ENCODE measurements around the gene NPEPL1. TPM values are rescaled to one million over a fixed set of nuclear protein-coding genes. Genes with fewer than 3 reads are reported as not detected.
A peak's percentile ranks its signal among the peaks of the same experiment; 100 is the strongest.

The NPEPL1 gene
- total and polyA plus RNA-seq, 2 experiments from 2014 or later: 37.5 to 49.8 TPM

DNA sequence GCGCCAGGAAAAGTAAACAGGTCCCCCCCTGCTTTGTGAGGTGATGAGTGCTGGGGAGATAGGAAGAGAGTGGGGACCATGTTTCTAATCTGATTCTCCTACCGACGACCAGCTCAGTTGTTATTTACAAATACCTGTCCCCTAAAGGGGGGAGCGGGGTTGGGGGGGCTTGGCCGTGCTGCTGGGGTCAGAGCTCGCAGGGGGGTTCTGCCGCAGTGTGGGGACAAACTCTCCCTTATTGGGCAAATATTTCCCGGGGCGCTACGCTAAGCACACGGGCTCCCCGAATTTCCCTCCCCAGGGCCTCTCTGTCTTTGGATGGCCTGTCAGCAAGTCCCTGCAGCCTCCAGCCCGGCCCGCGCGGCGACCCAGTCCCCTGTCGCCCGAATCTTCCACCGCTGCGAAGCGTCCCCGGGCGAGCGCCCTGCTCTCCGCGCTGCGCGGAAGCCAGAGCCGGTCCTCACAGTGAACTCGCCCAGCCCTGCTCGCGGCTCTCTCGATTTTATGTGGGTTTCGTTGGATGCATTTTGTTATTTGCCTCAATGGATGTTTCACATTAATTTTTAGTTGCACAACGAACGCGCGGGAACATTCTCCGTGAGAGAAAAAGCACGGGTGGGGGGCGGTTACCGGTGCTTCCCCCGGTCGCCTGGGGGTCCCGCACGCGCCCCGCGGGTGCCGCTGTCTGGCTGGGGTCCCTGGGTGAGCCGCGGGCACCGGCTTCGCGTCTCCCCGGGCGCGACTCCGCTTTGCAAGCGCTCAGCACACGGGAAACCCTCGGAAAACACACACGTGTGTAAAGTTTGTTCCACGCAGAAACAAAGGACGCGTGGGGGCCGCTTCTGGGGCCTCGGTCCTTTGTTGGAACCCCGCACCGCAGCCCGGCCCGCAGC is 43.1 kb upstream of the NPEPL1 start:
- peaks cover 27% of the 10 kb centered on the region for H3K4me1 ChIP-seq (ENCODE audit: insufficient read depth)
- H3K27ac ChIP-seq: 0 out of 2 replicates have a peak overlapping the region, but pooled peaks have one; percentile 82
- no peaks in the 10 kb centered on the region for H3K9me3 ChIP-seq (ENCODE audit: low read depth)
- H3K36me3 ChIP-seq (ENCODE audit: low read depth): no peaks in the 10 kb centered on the region
- H3K4me3 ChIP-seq: peak overlapping the region; percentile 97
- no peaks in the 10 kb centered on the region for H3K9me2 ChIP-seq (ENCODE audit: insufficient read depth)
- peaks cover 34% of the 10 kb centered on the region for H3K79me2 ChIP-seq (ENCODE audit: insufficient read depth)
- TF ChIP-seq EZH2 (IDR thresholded peaks at IDR 0.05; ENCODE audit: insufficient read depth, poor library complexity, severe bottlenecking) (no peak), EZH2phosphoT487 (IDR thresholded peaks at IDR 0.05; ENCODE audit: insufficient read depth, low read depth) (no peak)
- WGBS, 2 experiments (ENCODE audit: low coverage in 1 of 2, low lambda C conversion rate in 2 of 2, missing lambda C conversion rate in 2 of 2): 43% methylated on average over 57 to 73 of the region's 73 CpGs
- H2AFZ ChIP-seq: peak overlapping the region; percentile 87
- no peaks in the 10 kb centered on the region for H3K27me3 ChIP-seq (replicated peaks; ENCODE audit: insufficient read depth)
- peaks cover 3% of the 10 kb centered on the region; the same call in 1 of the 2 replicates for H3F3A ChIP-seq (ENCODE audit: insufficient read depth)
- H3K9ac ChIP-seq: peak overlapping the region; percentile 98
- peak overlapping the region; percentile 97 for H3K4me2 ChIP-seq (ENCODE audit: unreplicated experiment)
- H4K20me1 ChIP-seq (ENCODE audit: insufficient read depth): no peaks in the 10 kb centered on the region
- DNase-seq: no peak
- in situ Hi-C loops (cut with MboI): loop anchor here (10.0 kb wide), 1 partner anchor 405 kb away; no protein-coding TSS in a partner anchor

DNA sequence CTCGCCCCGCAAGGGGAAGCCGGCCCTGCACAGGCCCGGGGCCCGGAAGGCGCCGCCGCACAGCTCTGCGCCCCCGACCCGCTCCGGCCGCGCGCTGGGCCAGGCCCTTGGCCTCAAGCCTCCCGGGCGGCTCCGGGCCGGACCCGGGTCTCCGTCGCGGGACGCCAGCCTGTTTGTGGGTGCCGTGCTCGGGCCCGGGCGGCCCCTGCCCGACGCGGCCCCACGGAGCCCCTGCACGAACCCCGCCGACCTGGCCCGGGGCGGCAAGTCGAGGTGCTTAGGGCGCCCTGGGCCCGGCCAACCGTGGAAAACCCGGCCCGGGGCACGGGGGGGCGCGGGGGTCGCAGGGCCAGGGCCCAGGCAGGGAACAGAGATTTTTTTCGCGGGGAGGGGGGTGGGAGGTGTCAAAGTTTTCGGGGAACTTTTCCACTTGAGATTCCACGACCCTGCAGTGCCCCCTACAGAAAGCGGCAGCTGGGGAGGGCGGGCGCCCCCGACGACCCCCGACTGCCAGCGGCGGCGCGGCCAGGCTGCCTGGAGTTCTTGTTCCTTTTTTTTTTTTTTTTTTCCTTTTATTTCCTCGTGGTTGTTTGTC is 42.3 kb upstream of the NPEPL1 start:
- DNase-seq: peak; percentile 42
- Histone ChIP-seq H3F3A (ENCODE audit: insufficient read depth) (peaks cover 3% of the 10 kb centered on the region; the same call in 1 of the 2 replicates), H3K79me2 (ENCODE audit: insufficient read depth) (peaks cover 41% of the 10 kb centered on the region), H4K20me1 (ENCODE audit: insufficient read depth) (no peaks in the 10 kb centered on the region), H3K9ac (peak overlapping the region; percentile 98), H2AFZ (peak overlapping the region; percentile 87), H3K36me3 (ENCODE audit: low read depth) (no peaks in the 10 kb centered on the region), H3K27me3 (replicated peaks; ENCODE audit: insufficient read depth) (no peaks in the 10 kb centered on the region), H3K4me2 (ENCODE audit: unreplicated experiment) (peak overlapping the region; percentile 97), H3K9me2 (ENCODE audit: insufficient read depth) (no peaks in the 10 kb centered on the region), H3K4me3 (peak overlapping the region; percentile 97), H3K27ac (peak overlapping the region; percentile 82), H3K9me3 (ENCODE audit: low read depth) (no peaks in the 10 kb centered on the region), H3K4me1 (ENCODE audit: insufficient read depth) (peaks cover 35% of the 10 kb centered on the region)
- in situ Hi-C loops (cut with MboI): loop anchor here (10.0 kb wide), 1 partner anchor 405 kb away; no protein-coding TSS in a partner anchor
- WGBS, 2 experiments (ENCODE audit: low coverage in 1 of 2, low lambda C conversion rate in 2 of 2, missing lambda C conversion rate in 2 of 2): 2% methylated on average over 28 to 44 of the region's 62 CpGs
- TF ChIP-seq EZH2phosphoT487 (IDR thresholded peaks at IDR 0.05; ENCODE audit: insufficient read depth, low read depth) (no peak), EZH2 (IDR thresholded peaks at IDR 0.05; ENCODE audit: insufficient read depth, poor library complexity, severe bottlenecking) (no peak)

- in situ Hi-C loops (cut with MboI): loop anchor here (10.0 kb wide), 1 partner anchor 406 kb away; no protein-coding TSS in a partner anchor
- peak within 1 kb of the TSS; percentile 87 for H2AFZ ChIP-seq
- TF ChIP-seq EZH2 (IDR thresholded peaks at IDR 0.05; ENCODE audit: insufficient read depth, poor library complexity, severe bottlenecking): no peak
- no peak for TF ChIP-seq EZH2phosphoT487 (IDR thresholded peaks at IDR 0.05; ENCODE audit: insufficient read depth, low read depth)
These were observed 41.6 kb upstream of the NPEPL1 start, which contains the start of gene STX16 for GRCh38 chr20:58650776-58651558. TSS of gene STX16 (plus strand) at chr20:58651283. CDS start at chr20:58652007, 724 bp downstream.

More at GRCh38 chr20:58650776-58651558, 41.6 kb upstream of the NPEPL1 start, which contains the start of gene STX16:
- peaks cover 3% of the 10 kb centered on the region; the same call in 1 of the 2 replicates for H3F3A ChIP-seq (ENCODE audit: insufficient read depth)
- peak within 1 kb of the TSS; percentile 97 for H3K4me2 ChIP-seq (ENCODE audit: unreplicated experiment)
- H3K9ac ChIP-seq: peak within 1 kb of the TSS; percentile 98
- peak within 1 kb of the TSS; percentile 97 for H3K4me3 ChIP-seq
- WGBS, 2 experiments (ENCODE audit: low coverage in 1 of 2, low lambda C conversion rate in 2 of 2, missing lambda C conversion rate in 2 of 2): 1 to 2% methylated on average over 30 to 41 of the region's 49 CpGs
- no peaks in the 10 kb centered on the region for H3K36me3 ChIP-seq (ENCODE audit: low read depth)
- H4K20me1 ChIP-seq (ENCODE audit: insufficient read depth): no peaks in the 10 kb centered on the region
- H3K79me2 ChIP-seq (ENCODE audit: insufficient read depth): peaks cover 48% of the 10 kb centered on the region
- peak; percentile 97 for DNase-seq
- H3K4me1 ChIP-seq (ENCODE audit: insufficient read depth): peaks cover 41% of the 10 kb centered on the region
- H3K27me3 ChIP-seq (replicated peaks; ENCODE audit: insufficient read depth): no peaks in the 10 kb centered on the region
- H3K9me3 ChIP-seq (ENCODE audit: low read depth): no peaks in the 10 kb centered on the region
- H3K9me2 ChIP-seq (ENCODE audit: insufficient read depth): no peaks in the 10 kb centered on the region
- peak within 1 kb of the TSS; percentile 82 for H3K27ac ChIP-seq
